LNCaP clone FGC (cell line): ENCODE data around the gene TMEM232.

Source experiments
- DNase-seq: peaks from one replicate; pipeline ENCODE4 v3.0.0-alpha.2; 2011; ENCODE audit warnings: low read depth
- H3K4me3 ChIP-seq: 2 replicates; pipeline ENCODE4 v1.5.1; 2011; ENCODE audit warnings: mild to moderate bottlenecking, low read depth, low read length, control low read depth
- TF ChIP-seq, protein P1 (sequence below): IDR thresholded peaks from 2 replicates; pipeline ENCODE4 v1.5.1; 2012; ENCODE audit warnings: mild to moderate bottlenecking; ENCODE audit not compliant: control insufficient read depth, insufficient read depth; ENCODE audit errors: extremely low read depth

TMEM232 gene

DNA sequence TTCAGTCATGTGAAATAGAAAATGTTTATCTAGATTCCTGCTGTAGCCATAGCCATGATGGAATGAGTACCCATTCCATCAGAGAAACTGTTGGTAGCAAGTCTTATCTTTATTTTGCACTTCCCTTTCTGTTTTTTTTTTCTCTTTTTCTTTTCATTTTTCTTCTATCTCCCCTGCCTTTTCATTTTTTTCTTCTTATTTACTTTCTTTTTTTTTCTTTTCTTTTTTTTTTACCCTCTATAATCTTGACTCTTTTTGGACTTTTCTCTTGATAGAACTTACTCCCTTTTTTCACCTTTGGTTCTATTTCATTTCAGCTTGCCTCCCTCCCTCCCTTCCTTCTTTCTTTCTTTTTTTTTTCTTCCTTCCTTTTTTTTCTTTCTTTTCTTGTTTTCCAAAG is 27.7 kb upstream of the TMEM232 start:
- no peak overlapping the region for H3K4me3 ChIP-seq
- TF ChIP-seq, protein P1, sequence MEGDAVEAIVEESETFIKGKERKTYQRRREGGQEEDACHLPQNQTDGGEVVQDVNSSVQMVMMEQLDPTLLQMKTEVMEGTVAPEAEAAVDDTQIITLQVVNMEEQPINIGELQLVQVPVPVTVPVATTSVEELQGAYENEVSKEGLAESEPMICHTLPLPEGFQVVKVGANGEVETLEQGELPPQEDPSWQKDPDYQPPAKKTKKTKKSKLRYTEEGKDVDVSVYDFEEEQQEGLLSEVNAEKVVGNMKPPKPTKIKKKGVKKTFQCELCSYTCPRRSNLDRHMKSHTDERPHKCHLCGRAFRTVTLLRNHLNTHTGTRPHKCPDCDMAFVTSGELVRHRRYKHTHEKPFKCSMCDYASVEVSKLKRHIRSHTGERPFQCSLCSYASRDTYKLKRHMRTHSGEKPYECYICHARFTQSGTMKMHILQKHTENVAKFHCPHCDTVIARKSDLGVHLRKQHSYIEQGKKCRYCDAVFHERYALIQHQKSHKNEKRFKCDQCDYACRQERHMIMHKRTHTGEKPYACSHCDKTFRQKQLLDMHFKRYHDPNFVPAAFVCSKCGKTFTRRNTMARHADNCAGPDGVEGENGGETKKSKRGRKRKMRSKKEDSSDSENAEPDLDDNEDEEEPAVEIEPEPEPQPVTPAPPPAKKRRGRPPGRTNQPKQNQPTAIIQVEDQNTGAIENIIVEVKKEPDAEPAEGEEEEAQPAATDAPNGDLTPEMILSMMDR: no peak

DNA sequence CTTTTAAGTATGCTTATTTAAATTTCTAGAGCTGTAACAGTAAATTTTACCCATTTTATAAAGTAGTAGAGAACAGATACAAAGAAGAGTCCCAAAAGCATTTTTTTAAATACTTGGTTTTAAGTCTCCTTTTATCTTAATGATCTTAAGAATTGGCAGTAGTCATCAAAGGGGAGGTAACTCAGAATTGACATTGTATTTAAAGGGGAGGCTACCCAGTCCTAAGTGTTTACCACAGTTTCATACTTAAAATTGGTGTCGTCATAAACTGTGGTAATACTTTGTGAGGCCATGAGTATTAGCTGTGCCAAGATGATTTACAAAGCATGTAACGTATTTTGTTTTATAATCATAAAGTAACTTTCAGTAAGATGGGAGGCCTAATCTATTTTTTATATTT is 27.1 kb upstream of the TMEM232 start:
- no peak overlapping the region for H3K4me3 ChIP-seq
- TF ChIP-seq, protein P1: no peak
- no peak for DNase-seq

More for the DNA sequence above, 27.7 kb upstream of the TMEM232 start:
- no peak for DNase-seq

DNA sequence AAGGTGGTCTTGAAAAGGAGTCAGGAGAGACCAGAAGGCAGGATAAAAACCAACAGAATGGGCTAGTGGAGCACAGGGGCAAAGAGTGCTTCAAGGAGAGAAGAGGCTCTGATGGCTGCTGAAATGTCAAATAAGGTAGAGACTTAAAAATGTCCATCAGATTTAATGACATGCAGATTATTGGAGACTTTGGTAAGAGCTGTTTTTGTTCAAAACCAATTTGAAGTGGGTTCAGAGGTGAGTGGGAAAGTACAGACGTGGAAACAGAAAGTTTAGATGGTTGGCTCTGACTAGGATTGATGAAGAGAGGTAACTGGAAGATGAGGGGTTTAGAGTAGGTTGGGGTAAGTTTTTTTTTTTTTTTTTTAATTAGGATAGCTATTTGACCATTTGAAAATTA is 26.5 kb upstream of the TMEM232 start:
- TF ChIP-seq, protein P1: no peak
- H3K4me3 ChIP-seq: no peak overlapping the region

DNA sequence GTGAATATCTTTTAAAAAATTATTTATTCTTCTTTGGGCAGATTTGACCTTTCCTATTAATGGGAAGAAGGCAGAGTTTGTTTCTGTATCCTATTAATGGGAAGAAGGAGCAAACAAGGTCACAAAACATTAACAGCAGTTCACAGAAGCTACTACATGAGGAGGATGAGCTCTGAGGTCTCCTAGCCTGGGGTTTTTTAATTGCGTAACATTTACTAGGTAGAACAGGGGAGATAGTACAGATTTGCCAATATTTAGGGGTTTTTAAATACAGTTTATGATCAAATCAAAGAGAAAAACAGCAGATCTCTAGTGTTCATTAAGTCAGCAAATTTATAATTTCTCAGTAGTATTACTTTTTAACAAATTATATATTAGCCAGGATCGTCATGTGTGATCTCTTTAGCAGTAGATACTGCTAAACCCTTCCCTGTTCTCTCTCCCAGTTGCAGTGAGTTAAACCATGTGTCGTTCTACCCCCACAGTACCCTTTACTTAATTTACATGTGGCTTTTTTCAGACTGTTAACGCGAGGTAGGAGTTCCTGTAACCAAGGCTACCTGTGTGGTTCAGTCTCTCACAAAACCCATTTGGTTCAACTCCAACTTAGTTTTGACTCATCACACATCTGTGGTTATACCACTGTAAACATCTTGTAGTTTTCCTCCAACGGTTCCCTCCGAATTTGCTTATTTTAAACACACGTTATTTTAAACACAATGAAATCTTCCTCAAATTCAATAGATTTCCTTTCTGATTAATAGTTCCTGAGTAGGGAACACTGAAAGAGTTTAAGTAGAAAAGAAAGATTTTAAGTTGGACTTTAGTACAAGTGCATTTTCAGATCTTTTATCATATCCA is 25.7 kb upstream of the TMEM232 start:
- TF ChIP-seq, protein P1: no peak
- H3K4me3 ChIP-seq: no peak overlapping the region

More for the DNA sequence above, 26.5 kb upstream of the TMEM232 start:
- DNase-seq: no peak

DNA sequence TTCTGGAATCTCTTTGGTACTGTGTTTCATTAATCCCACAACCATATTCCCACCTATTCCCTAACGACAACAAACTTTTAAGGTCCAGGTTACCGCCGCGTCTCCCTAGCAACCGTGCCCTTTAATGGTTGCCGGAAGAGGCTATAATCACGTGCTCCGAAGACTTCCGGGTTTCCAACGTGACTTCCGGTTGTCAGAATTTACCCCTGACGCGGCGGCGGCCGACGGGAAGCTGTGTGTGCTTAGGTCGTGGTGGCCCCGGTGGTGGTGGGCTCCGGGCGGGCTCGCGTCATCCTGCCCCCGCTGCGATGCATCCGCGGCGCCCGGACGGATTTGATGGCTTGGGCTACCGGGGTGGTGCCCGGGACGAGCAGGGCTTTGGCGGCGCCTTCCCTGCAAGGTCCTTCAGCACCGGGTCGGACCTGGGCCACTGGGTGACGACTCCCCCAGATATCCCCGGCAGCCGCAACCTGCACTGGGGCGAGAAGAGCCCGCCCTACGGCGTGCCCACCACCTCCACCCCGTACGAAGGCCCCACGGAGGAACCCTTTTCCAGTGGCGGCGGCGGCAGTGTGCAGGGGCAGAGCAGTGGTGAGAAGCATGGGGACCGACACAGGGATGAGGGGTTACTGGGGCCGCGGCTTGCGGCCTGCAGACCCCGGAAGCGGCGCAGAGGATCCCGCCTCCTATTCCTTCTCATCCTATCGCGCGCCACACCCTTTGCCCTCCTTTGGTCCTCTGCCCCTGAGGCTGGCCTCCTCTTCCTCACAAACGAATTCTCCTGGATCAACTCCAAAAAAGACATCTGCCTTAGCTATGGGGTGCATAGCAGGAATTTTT is 12.6 kb upstream of the TMEM232 start, which contains the start of gene SLC25A46:
Gene SLC25A46, plus strand, starts transcription at position 196 of the 840 bp plus-strand sequence. Its CDS starts 113 bp downstream, at position 309.
- peak within 1 kb of the TSS; percentile 90 for H3K4me3 ChIP-seq

More for the DNA sequence above, 25.7 kb upstream of the TMEM232 start:
- no peak for DNase-seq

DNA sequence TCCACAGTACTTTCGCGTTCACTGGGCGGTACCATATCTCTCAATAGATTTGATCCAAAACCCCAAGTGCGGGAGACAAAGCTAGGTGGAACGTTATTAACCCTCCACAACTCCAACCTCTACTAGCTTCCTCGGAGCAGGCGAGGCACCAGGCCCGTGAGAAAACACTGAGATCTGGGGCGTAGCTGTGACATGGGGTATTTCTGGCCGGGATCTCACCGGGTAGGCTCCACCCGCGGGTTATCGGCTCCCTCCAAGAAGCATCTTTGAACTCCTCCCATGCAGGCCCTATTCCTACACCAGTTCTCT is 12.0 kb upstream of the TMEM232 start:
- TF ChIP-seq, protein P1: no peak
- peak overlapping the region; percentile 90 for H3K4me3 ChIP-seq
- no peak for DNase-seq

More for the DNA sequence above, 12.6 kb upstream of the TMEM232 start, which contains the start of gene SLC25A46:
- TF ChIP-seq, protein P1: no peak
- peak; percentile 64 for DNase-seq
